Calu3 (cell line): ENCODE measurements around the gene GGT1. TPM values are rescaled to one million over a fixed set of nuclear protein-coding genes. Genes with fewer than 3 reads are reported as not detected.
"Not testable (repeated sequence)": the region's sequence is repeated elsewhere in the genome, so short reads cannot be mapped to it uniquely, and the experiment has no call there.

Experiments
- BruUV-seq: library from RNA; stranded (reverse); fragments of 400-500 nt; replicated peaks from 2 replicates; lab custom pipeline; 2021; lab: Mats Ljungman, UMichigan
- CTCF ChIA-PET: fragments of 300-600 bp; sonication (Branson Sonifier 250); formaldehyde crosslinking; loops from one replicate; lab custom pipeline; 2022; ENCODE audit warnings: antibody characterized with exemption; lab: Charles Lee
- DNase-seq: peaks from one replicate; pipeline ENCODE4 v3.0.0; 2022
- H3K27ac Mint-ChIP-seq: one replicate; pipeline ENCODE4 v1.8.0; 2022; ENCODE audit warnings: mixed read lengths; ENCODE audit not compliant: unreplicated experiment
- H3K27me3 Mint-ChIP-seq: one replicate; pipeline ENCODE4 v1.8.0; 2022; ENCODE audit warnings: mixed read lengths; ENCODE audit not compliant: unreplicated experiment
- H3K36me3 Mint-ChIP-seq: one replicate; pipeline ENCODE4 v1.8.0; 2022; ENCODE audit warnings: mild to moderate bottlenecking, moderate library complexity, mixed read lengths; ENCODE audit not compliant: insufficient read depth, unreplicated experiment
- H3K4me1 Mint-ChIP-seq: one replicate; pipeline ENCODE4 v1.8.0; 2022; ENCODE audit warnings: mild to moderate bottlenecking, low read depth, mixed read lengths; ENCODE audit not compliant: unreplicated experiment
- H3K4me3 Mint-ChIP-seq: one replicate; pipeline ENCODE4 v1.8.0; 2022; ENCODE audit warnings: mild to moderate bottlenecking, low read depth, moderate library complexity, mixed read lengths; ENCODE audit not compliant: unreplicated experiment
- H3K9me3 Mint-ChIP-seq: one replicate; pipeline ENCODE4 v1.8.0; 2022; ENCODE audit warnings: low read depth, mixed read lengths; ENCODE audit not compliant: unreplicated experiment
- CTCF ChIP-seq: fragments of 200-600 bp; IDR thresholded peaks from one replicate; pipeline ENCODE4 v1.8.0; 2022; ENCODE audit warnings: antibody characterized with exemption; ENCODE audit not compliant: unreplicated experiment
- intact Hi-C: fragments of 100-400 bp; cut with micrococcal nuclease; formaldehyde crosslinking; loops from one replicate; pipeline ENCODE4 v1.10.0; 2022; ENCODE audit not compliant: unreplicated experiment
- total RNA-seq: library from RNA; stranded (reverse); gene quantifications from 2 replicates; pipeline ENCODE4 v1.2.3, GENCODE V29; 2022

The GGT1 gene
- total RNA-seq, 1 experiment from 2014 or later, result 63.8 TPM

- Mint-ChIP-seq H3K4me3 (peak overlapping the region; percentile 83), H3K9me3 (no peaks in the 10 kb centered on the region), H3K4me1 (peaks cover 70% of the 10 kb centered on the region), H3K36me3 (peaks cover 42% of the 10 kb centered on the region), H3K27me3 (no peaks in the 10 kb centered on the region), H3K27ac (no peak overlapping the region)
- no TSS peak for BruUV-seq
- no peak for TF ChIP-seq CTCF
- intact Hi-C loops, result no loop called here
- CTCF ChIA-PET, result no interaction called here
- no peak for DNase-seq
Observed at GRCh38 chr22:24591286-24591830, 11.6 kb upstream of the GGT1 start.

GRCh38 chr22:24592058-24592850, 10.7 kb upstream of the GGT1 start:
- H3K4me1 Mint-ChIP-seq, result peaks cover 64% of the 10 kb centered on the region
- no peak for DNase-seq
- H3K4me3 Mint-ChIP-seq, result peak overlapping the region; percentile 83
- CTCF ChIA-PET, result no interaction called here
- no peaks in the 10 kb centered on the region for H3K27me3 Mint-ChIP-seq
- no peak for TF ChIP-seq CTCF
- peaks cover 42% of the 10 kb centered on the region for H3K36me3 Mint-ChIP-seq
- H3K9me3 Mint-ChIP-seq, result no peaks in the 10 kb centered on the region
- H3K27ac Mint-ChIP-seq, result peak overlapping the region; percentile 56
- no TSS peak for BruUV-seq
- intact Hi-C loops, result no loop called here

- Mint-ChIP-seq H3K27ac (peak within 1 kb of the TSS; percentile 56), H3K36me3 (peaks cover 42% of the 10 kb centered on the region), H3K9me3 (no peaks in the 10 kb centered on the region), H3K4me1 (peaks cover 57% of the 10 kb centered on the region), H3K4me3 (peak within 1 kb of the TSS; percentile 83), H3K27me3 (no peaks in the 10 kb centered on the region)
- no peak for TF ChIP-seq CTCF
- intact Hi-C loops, result no loop called here
- no TSS peak for BruUV-seq
- CTCF ChIA-PET, result interaction anchor here (0.7 kb wide), 1 partner anchor 20 kb away, joined by 3 read pairs; no protein-coding TSS in a partner anchor
- DNase-seq, result peak; percentile 84
Observed at GRCh38 chr22:24592851-24593558, 10.0 kb upstream of the GGT1 start, which contains the start of gene LRRC75B. LRRC75B (minus strand) TSS chr22:24593073; CDS start chr22:24593039, 34 bp downstream.

GRCh38 chr22:24593559-24593835, 9.5 kb upstream of the GGT1 start:
- Mint-ChIP-seq H3K4me3 (peak overlapping the region; percentile 83), H3K27ac (peak overlapping the region; percentile 42), H3K36me3 (peaks cover 42% of the 10 kb centered on the region), H3K4me1 (peaks cover 52% of the 10 kb centered on the region)
- BruUV-seq, H3K9me3 Mint-ChIP-seq, intact Hi-C loops, H3K27me3 Mint-ChIP-seq, DNase-seq: not testable (repeated sequence)
- CTCF ChIA-PET, result interaction anchor here (0.7 kb wide), 1 partner anchor 21 kb away, joined by 3 read pairs; no protein-coding TSS in a partner anchor
